Measurements from ENCODE around the gene C4orf54.

C4orf54 gene

DNA sequence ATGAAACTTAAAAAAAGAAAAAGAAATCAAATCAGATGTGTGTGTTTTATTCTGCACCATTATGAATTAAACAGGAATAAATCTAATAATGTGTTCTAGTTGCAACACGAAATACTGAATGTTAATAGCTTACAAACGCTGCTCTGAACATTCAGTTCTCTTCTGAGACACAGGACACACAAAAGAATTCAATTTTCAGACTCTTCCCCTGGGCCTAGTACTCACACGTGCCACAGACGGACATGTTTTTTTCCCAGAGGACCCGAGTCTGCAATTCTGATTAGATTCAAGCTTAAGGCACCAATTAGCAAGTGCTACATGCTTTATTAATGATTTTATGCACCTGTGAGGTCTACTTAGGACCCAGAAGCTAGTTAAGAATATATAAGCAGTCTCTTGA, 20.5 kb downstream of the C4orf54 start:
- Histone ChIP-seq H3K9me3 (ENCODE audit: control insufficient read depth in 1 of 2, low read length in 2 of 2) (no peaks in the 10 kb centered on the region), H3K27ac (ENCODE audit: low read length) (no peak overlapping the region), H3K27me3 (ENCODE audit: low read depth, low read length) (no peaks in the 10 kb centered on the region), H3K36me3 (ENCODE audit: control insufficient read depth in 1 of 2, insufficient read depth in 2 of 2, low read length in 2 of 2) (no peaks in the 10 kb centered on the region), H3K4me1 (ENCODE audit: control insufficient read depth in 1 of 2, insufficient read depth in 2 of 2, low read length in 2 of 2) (no peaks in the 10 kb centered on the region), H3K4me3 (ENCODE audit: low read depth in 1 of 2, low read length in 2 of 2) (no peak overlapping the region)

DNA sequence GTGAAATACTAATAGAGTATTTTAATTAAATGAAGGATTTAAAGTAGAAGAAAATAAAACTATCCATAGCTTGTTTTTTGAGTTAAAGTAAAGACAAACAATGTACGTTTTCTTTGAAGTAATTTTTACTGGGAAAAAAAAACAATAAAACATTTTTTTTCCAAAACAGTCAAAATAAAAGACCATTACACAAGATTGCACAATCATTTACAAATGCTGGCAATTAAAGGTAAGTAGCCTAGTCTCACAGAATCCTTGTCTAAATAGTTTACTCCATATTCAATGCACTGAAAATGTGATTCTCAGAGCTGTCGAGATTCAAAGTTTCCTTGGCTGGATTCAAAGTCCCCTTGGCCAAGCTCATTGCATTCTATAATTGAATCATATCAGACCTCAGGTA, 21.2 kb downstream of the C4orf54 start:
- no peaks in the 10 kb centered on the region for H3K4me1 ChIP-seq (ENCODE audit: control insufficient read depth in 1 of 2, insufficient read depth in 2 of 2, low read length in 2 of 2)
- no peaks in the 10 kb centered on the region for H3K36me3 ChIP-seq (ENCODE audit: control insufficient read depth in 1 of 2, insufficient read depth in 2 of 2, low read length in 2 of 2)
- no peak overlapping the region for H3K4me3 ChIP-seq (ENCODE audit: low read depth in 1 of 2, low read length in 2 of 2)
- no peaks in the 10 kb centered on the region for H3K9me3 ChIP-seq (ENCODE audit: control insufficient read depth in 1 of 2, low read length in 2 of 2)
- no peak overlapping the region for H3K27ac ChIP-seq (ENCODE audit: low read length)
- H3K27me3 ChIP-seq (ENCODE audit: low read depth, low read length) = no peaks in the 10 kb centered on the region

DNA sequence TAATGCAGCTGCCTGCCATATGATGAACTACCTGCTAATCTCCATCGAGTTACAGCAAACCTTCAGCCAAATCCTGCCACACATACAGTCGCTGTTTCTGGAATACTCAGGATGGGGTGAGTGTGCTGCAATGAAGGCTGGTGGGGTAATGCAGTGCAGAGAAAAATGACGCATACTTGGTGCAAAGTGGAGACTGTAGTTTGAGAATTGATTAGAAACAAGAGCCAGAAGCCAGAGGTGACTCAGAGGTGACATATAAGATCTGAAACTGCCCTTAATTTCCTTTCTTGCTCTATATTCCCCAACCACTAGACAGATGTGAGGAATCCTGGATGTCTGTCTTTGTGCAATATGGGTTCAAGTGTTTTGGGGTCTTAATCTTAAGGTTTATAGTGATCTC, 22.0 kb downstream of the C4orf54 start:
- Histone ChIP-seq H3K4me3 (ENCODE audit: low read depth in 1 of 2, low read length in 2 of 2) (no peak overlapping the region), H3K9me3 (ENCODE audit: control insufficient read depth in 1 of 2, low read length in 2 of 2) (no peaks in the 10 kb centered on the region), H3K27me3 (ENCODE audit: low read depth, low read length) (no peaks in the 10 kb centered on the region), H3K4me1 (ENCODE audit: control insufficient read depth in 1 of 2, insufficient read depth in 2 of 2, low read length in 2 of 2) (no peaks in the 10 kb centered on the region), H3K36me3 (ENCODE audit: control insufficient read depth in 1 of 2, insufficient read depth in 2 of 2, low read length in 2 of 2) (no peaks in the 10 kb centered on the region), H3K27ac (ENCODE audit: low read length) (no peak overlapping the region)

DNA sequence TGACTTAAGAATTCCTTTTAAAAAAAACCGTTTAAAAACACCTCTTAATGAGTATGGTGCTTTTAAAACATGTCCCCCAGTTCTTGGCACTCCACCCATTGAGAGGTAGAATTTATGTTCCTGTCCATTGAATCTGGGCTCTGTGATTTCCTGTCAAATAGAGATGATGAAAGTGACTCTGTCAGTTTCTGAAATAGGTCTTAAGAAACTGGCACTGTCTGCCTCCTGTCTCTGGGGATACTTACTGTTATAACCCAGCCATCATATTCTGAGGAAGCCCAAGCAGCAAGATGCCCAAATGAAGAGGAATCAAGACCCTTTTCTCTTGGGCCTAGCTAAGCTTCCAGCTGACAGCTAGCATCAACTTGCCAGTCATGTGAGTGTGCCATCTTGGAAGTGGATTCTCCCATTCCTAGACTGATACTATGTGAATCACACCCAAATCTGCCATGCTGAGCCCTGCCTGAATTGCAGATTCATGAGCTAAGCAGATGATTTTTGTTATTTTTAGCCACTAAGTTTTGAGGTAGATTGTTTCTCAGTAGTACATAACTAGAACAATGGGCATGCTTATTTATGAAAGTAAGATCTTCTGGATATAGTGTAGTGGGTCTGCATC, 22.8 kb downstream of the C4orf54 start:
- no peaks in the 10 kb centered on the region for H3K9me3 ChIP-seq (ENCODE audit: control insufficient read depth in 1 of 2, low read length in 2 of 2)
- no peaks in the 10 kb centered on the region for H3K36me3 ChIP-seq (ENCODE audit: control insufficient read depth in 1 of 2, insufficient read depth in 2 of 2, low read length in 2 of 2)
- no peaks in the 10 kb centered on the region for H3K4me1 ChIP-seq (ENCODE audit: control insufficient read depth in 1 of 2, insufficient read depth in 2 of 2, low read length in 2 of 2)
- H3K27ac ChIP-seq (ENCODE audit: low read length) = no peak overlapping the region
- H3K27me3 ChIP-seq (ENCODE audit: low read depth, low read length) = no peaks in the 10 kb centered on the region
- H3K4me3 ChIP-seq (ENCODE audit: low read depth in 1 of 2, low read length in 2 of 2) = no peak overlapping the region

DNA sequence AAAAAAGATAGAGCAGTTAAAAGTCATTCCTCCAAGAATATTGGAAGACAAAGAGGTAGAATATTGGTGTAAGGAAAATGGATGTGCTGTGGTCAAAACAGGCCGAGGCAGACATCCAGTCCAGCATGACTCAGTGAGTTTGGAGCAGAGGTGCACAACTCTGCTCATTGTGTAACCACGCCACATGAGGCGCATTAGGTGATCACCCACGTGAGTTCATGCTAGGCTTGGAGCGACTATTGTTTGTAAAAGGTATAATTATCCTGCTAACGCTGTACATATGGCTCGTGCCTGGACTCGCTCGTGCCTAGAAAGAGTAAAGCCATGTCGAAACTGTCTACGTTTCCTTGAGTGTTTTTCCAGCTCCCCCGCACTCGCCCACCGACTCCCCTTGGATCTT, 23.9 kb downstream of the C4orf54 start:
- Histone ChIP-seq H3K4me3 (ENCODE audit: low read depth in 1 of 2, low read length in 2 of 2) (no peak overlapping the region), H3K27ac (ENCODE audit: low read length) (no peak overlapping the region), H3K27me3 (ENCODE audit: low read depth, low read length) (no peaks in the 10 kb centered on the region), H3K9me3 (ENCODE audit: control insufficient read depth in 1 of 2, low read length in 2 of 2) (no peaks in the 10 kb centered on the region), H3K36me3 (ENCODE audit: control insufficient read depth in 1 of 2, insufficient read depth in 2 of 2, low read length in 2 of 2) (no peaks in the 10 kb centered on the region), H3K4me1 (ENCODE audit: control insufficient read depth in 1 of 2, insufficient read depth in 2 of 2, low read length in 2 of 2) (no peaks in the 10 kb centered on the region)

DNA sequence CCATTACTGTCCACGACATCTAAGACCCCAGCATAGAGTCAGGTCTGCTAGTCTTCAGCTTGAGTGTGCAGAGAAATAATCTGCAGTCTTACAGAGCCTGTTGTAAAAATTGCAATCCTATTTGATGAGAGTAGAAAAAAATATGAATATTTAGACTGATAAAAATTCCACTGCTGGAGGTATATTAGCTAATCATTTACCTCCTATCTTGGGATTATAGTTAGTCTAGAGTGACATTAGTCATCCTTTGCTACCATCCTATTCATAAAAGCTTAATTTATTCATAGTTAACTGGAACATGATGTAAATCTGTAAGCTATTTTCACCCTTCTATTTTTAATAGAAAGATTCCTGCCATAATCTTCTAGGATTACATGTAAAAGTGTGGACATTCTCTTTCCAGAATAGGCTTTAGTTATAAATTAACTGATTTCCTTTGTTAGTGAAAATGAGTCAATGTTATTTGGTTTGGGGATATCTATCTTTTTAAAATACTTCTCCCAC, 26.7 kb downstream of the C4orf54 start:
- no peaks in the 10 kb centered on the region for H3K36me3 ChIP-seq (ENCODE audit: control insufficient read depth in 1 of 2, insufficient read depth in 2 of 2, low read length in 2 of 2)
- no peak overlapping the region for H3K27ac ChIP-seq (ENCODE audit: low read length)
- H3K4me3 ChIP-seq (ENCODE audit: low read depth in 1 of 2, low read length in 2 of 2) = no peak overlapping the region
- H3K9me3 ChIP-seq (ENCODE audit: control insufficient read depth in 1 of 2, low read length in 2 of 2) = no peaks in the 10 kb centered on the region
- H3K27me3 ChIP-seq (ENCODE audit: low read depth, low read length) = no peaks in the 10 kb centered on the region
- H3K4me1 ChIP-seq (ENCODE audit: control insufficient read depth in 1 of 2, insufficient read depth in 2 of 2, low read length in 2 of 2) = no peaks in the 10 kb centered on the region

DNA sequence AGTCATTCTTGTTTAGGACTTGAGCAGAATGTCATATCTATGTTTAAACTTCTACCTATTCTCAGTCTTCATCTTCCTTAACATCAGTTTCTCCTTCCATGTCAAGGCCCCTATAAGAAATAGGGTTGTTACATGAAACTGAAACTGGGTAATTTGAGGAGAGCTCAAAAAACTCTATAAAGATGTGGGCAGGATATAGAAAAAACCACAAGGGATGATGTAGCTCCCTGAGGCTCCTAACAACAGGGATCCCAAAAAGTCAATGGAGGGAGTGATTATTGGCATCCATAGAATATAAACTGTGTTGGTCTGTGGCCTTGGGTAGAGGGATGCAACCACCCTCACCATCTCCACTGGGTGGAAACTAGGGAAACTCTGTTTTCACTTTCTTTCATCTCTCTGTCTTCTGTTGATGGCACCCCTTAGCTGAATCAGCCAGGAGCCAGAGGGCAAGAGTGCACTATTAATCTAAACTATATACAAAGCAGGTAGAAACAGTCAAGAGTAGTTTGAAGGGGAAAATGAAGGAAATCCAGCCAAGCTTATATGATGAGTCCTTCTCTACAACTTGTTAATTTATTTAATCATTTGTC, 27.6 kb downstream of the C4orf54 start:
- Histone ChIP-seq H3K36me3 (ENCODE audit: control insufficient read depth in 1 of 2, insufficient read depth in 2 of 2, low read length in 2 of 2) (no peaks in the 10 kb centered on the region), H3K27ac (ENCODE audit: low read length) (no peak overlapping the region), H3K9me3 (ENCODE audit: control insufficient read depth in 1 of 2, low read length in 2 of 2) (no peaks in the 10 kb centered on the region), H3K4me3 (ENCODE audit: low read depth in 1 of 2, low read length in 2 of 2) (no peak overlapping the region), H3K27me3 (ENCODE audit: low read depth, low read length) (no peaks in the 10 kb centered on the region), H3K4me1 (ENCODE audit: control insufficient read depth in 1 of 2, insufficient read depth in 2 of 2, low read length in 2 of 2) (peaks cover 0 to 4% of the 10 kb centered on the region in 2 donors)

DNA sequence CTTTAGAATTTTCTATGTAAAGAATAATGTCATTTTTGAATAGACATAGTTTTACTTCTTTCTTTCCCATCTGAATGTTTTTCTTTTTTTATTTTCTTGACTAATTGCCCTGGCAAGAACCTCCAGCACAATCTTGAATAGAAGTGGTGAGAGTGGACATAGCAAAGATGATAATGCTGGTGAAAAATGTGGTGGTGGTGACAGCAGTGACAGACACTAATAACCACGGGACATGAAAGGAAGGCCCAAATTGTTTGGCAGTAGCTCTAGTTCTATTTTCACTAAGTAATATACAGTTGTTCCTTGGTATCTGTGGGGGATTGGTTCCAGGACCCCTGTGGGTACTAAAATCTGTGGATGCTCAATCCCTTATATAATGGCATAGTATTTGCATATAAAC, 29.6 kb downstream of the C4orf54 start:
- Histone ChIP-seq H3K4me3 (ENCODE audit: low read depth in 1 of 2, low read length in 2 of 2) (no peak overlapping the region), H3K36me3 (ENCODE audit: control insufficient read depth in 1 of 2, insufficient read depth in 2 of 2, low read length in 2 of 2) (no peaks in the 10 kb centered on the region), H3K27me3 (ENCODE audit: low read depth, low read length) (no peaks in the 10 kb centered on the region), H3K27ac (ENCODE audit: low read length) (no peak overlapping the region), H3K9me3 (ENCODE audit: control insufficient read depth in 1 of 2, low read length in 2 of 2) (no peaks in the 10 kb centered on the region), H3K4me1 (ENCODE audit: control insufficient read depth in 1 of 2, insufficient read depth in 2 of 2, low read length in 2 of 2) (peaks cover 0 to 9% of the 10 kb centered on the region in 2 donors)

DNA sequence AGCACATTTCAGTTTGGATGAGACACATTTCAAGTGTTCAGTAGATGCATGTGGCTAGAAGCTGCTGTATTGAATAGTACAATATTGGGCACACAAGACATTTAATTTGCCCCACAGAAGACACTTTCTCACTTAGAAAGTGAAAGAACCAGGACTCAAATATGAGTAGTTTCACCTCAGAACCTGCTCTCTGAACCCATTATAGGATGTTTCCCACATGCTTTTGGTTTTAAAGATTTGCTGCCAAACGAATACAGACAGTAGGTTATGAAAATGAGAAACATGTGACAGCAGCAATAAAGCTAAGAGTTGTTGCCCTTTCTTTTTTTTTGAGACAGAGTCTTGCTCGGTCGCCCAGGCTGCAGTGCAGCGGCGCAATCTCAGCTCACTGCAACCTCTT, 32.3 kb downstream of the C4orf54 start:
- Histone ChIP-seq H3K4me3 (ENCODE audit: low read depth in 1 of 2, low read length in 2 of 2) (no peak overlapping the region), H3K27me3 (ENCODE audit: low read depth, low read length) (no peaks in the 10 kb centered on the region), H3K36me3 (ENCODE audit: control insufficient read depth in 1 of 2, insufficient read depth in 2 of 2, low read length in 2 of 2) (no peaks in the 10 kb centered on the region), H3K27ac (ENCODE audit: low read length) (no peak overlapping the region), H3K4me1 (ENCODE audit: control insufficient read depth in 1 of 2, insufficient read depth in 2 of 2, low read length in 2 of 2) (peaks cover 0 to 9% of the 10 kb centered on the region in 2 donors), H3K9me3 (ENCODE audit: control insufficient read depth in 1 of 2, low read length in 2 of 2) (no peaks in the 10 kb centered on the region)

DNA sequence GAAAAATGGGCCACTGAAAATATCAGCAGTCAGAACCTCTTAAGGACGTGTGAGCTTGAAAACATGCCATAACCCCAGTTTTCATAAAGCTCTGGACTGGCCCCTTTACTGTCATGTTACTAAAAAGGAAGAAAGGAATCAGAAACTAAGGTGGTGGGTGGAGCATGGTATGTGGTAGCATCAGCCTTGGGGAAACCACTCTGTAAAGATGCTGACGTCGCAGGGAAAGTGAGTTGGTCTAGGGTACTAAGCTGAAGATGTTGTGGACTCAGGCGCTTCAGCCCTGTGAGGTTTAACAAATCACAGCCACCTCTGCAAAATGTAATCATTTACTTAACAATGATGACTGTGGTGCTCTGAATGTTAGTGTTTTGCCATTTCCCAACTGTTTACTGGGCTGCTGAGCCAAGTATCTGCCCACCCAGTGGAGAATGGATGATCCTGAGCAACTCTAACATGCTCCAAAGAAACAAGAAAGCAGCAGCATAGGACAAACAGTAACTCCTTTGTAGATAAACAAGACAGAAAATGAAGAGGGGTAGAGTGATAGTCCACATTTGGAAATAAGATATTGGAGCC, 33.4 kb downstream of the C4orf54 start:
- no peaks in the 10 kb centered on the region for H3K36me3 ChIP-seq (ENCODE audit: control insufficient read depth in 1 of 2, insufficient read depth in 2 of 2, low read length in 2 of 2)
- H3K4me1 ChIP-seq (ENCODE audit: control insufficient read depth in 1 of 2, insufficient read depth in 2 of 2, low read length in 2 of 2) = peaks cover 0 to 9% of the 10 kb centered on the region in 2 donors
- H3K27ac ChIP-seq (ENCODE audit: low read length) = peak overlapping the region; percentile 44
- no peaks in the 10 kb centered on the region for H3K27me3 ChIP-seq (ENCODE audit: low read depth, low read length)
- no peak overlapping the region for H3K4me3 ChIP-seq (ENCODE audit: low read depth in 1 of 2, low read length in 2 of 2)
- H3K9me3 ChIP-seq (ENCODE audit: control insufficient read depth in 1 of 2, low read length in 2 of 2) = no peaks in the 10 kb centered on the region

DNA sequence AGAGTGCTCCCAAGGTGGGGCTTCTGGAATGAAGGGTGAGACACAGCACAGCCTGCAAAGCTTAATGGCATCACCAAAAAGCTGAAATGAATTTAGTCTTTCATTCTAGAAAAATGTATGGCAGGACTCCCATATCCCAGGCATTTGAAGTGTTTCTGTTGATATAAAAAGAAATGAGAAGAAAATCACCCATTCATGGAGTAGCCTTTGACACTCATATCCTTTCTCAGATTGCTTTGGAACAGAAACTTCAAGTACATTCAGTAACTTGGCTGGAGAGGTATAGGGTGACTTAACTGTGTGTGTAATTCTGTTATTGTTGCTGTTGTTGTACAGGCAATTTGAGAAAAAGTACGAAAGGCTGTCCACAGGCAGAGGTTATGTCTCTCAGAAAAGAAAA, 35.3 kb downstream of the C4orf54 start:
- no peak overlapping the region for H3K27ac ChIP-seq (ENCODE audit: low read length)
- H3K4me1 ChIP-seq (ENCODE audit: control insufficient read depth in 1 of 2, insufficient read depth in 2 of 2, low read length in 2 of 2) = peaks cover 0 to 9% of the 10 kb centered on the region in 2 donors
- H3K9me3 ChIP-seq (ENCODE audit: control insufficient read depth in 1 of 2, low read length in 2 of 2) = no peaks in the 10 kb centered on the region
- H3K4me3 ChIP-seq (ENCODE audit: low read depth in 1 of 2, low read length in 2 of 2) = no peak overlapping the region
- H3K36me3 ChIP-seq (ENCODE audit: control insufficient read depth in 1 of 2, insufficient read depth in 2 of 2, low read length in 2 of 2) = no peaks in the 10 kb centered on the region
- H3K27me3 ChIP-seq (ENCODE audit: low read depth, low read length) = no peaks in the 10 kb centered on the region
